HepG2 (cell line): ENCODE measurements around the gene SPRYD4. TPM values are rescaled to one million over a fixed set of nuclear protein-coding genes. Genes with fewer than 3 reads are reported as not detected.

Source experiments
- ATF5 ChIP-seq: sonication (generic); formaldehyde crosslinking; IDR thresholded peaks from 2 replicates; pipeline ENCODE4 v1.4.0; 2020; ENCODE audit warnings: mild to moderate bottlenecking, low read depth, missing genetic modification reagents
- FOXO1 ChIP-seq: sonication (generic); formaldehyde crosslinking; IDR thresholded peaks from 2 replicates; pipeline ENCODE4 v1.4.0; 2020; ENCODE audit warnings: missing genetic modification reagents
- HIVEP1 ChIP-seq: sonication (generic); formaldehyde crosslinking; IDR thresholded peaks from 2 replicates; pipeline ENCODE4 v1.4.0; 2020; ENCODE audit warnings: mild to moderate bottlenecking, missing genetic modification reagents
- HMG20A ChIP-seq: IDR thresholded peaks from 2 replicates; pipeline ENCODE4 v1.6.1; 2016; ENCODE audit warnings: borderline replicate concordance
- IKZF1 ChIP-seq: fragments of 450-650 bp; IDR thresholded peaks from 2 replicates; pipeline ENCODE4 v1.7.1; 2016
- JUN ChIP-seq: sonication (generic); formaldehyde crosslinking; IDR thresholded peaks from 2 replicates; pipeline ENCODE4 v1.4.0; 2020; ENCODE audit warnings: mild to moderate bottlenecking, missing genetic modification reagents
- MED13 ChIP-seq: sonication (generic); formaldehyde crosslinking; IDR thresholded peaks from 2 replicates; pipeline ENCODE4 v1.5.0; 2020; ENCODE audit warnings: missing genetic modification reagents
- NR2F2 ChIP-seq: IDR thresholded peaks from 2 replicates; pipeline ENCODE4 v1.6.1; 2012; ENCODE audit warnings: low read depth, inconsistent platforms, borderline replicate concordance
- PAX8 ChIP-seq: sonication (generic); formaldehyde crosslinking; IDR thresholded peaks from 2 replicates; pipeline ENCODE4 v1.8.0; 2022; ENCODE audit warnings: mild to moderate bottlenecking, missing genetic modification reagents, borderline replicate concordance
- PITX1 ChIP-seq: sonication (generic); formaldehyde crosslinking; IDR thresholded peaks from 2 replicates; pipeline ENCODE4 v1.5.1; 2020; ENCODE audit warnings: mild to moderate bottlenecking, missing genetic modification reagents
- RELA ChIP-seq: sonication (generic); formaldehyde crosslinking; IDR thresholded peaks from 2 replicates; pipeline ENCODE4 v1.4.0; 2020; ENCODE audit warnings: missing genetic modification reagents
- SUZ12 ChIP-seq: fragments of 150-350 bp; IDR thresholded peaks from 2 replicates; pipeline ENCODE4 v1.6.1; 2014; ENCODE audit warnings: low read depth, low read length
- TBX3 ChIP-seq: fragments of 450-650 bp; IDR thresholded peaks from 2 replicates; pipeline ENCODE4 v1.6.1; 2017; ENCODE audit warnings: antibody characterized with exemption, mild to moderate bottlenecking, inconsistent platforms, borderline replicate concordance
- ZBTB39 ChIP-seq: sonication (generic); formaldehyde crosslinking; IDR thresholded peaks from 2 replicates; pipeline ENCODE4 v1.5.0; 2020; ENCODE audit warnings: missing genetic modification reagents
- ZNF225 ChIP-seq: sonication (generic); formaldehyde crosslinking; IDR thresholded peaks from 2 replicates; pipeline ENCODE4 v1.4.0; 2020; ENCODE audit warnings: mild to moderate bottlenecking, missing genetic modification reagents
- ZNF234 ChIP-seq: sonication (generic); formaldehyde crosslinking; conservative IDR thresholded peaks from 2 replicates; pipeline ENCODE4 v1.5.1; 2020; ENCODE audit warnings: mild to moderate bottlenecking, missing genetic modification reagents
- ZNF333 ChIP-seq: sonication (generic); formaldehyde crosslinking; IDR thresholded peaks from 2 replicates; pipeline ENCODE4 v1.4.0; 2020; ENCODE audit warnings: mild to moderate bottlenecking, missing genetic modification reagents, borderline replicate concordance
- ZNF33B ChIP-seq: sonication (generic); formaldehyde crosslinking; IDR thresholded peaks from 2 replicates; pipeline ENCODE4 v1.5.1; 2020; ENCODE audit warnings: mild to moderate bottlenecking, missing genetic modification reagents
- ZNF34 ChIP-seq: sonication (generic); formaldehyde crosslinking; IDR thresholded peaks from 2 replicates; pipeline ENCODE4 v1.4.0; 2020; ENCODE audit warnings: mild to moderate bottlenecking, missing genetic modification reagents, borderline replicate concordance
- ZNF354B ChIP-seq: sonication (generic); formaldehyde crosslinking; IDR thresholded peaks from 2 replicates; pipeline ENCODE4 v1.8.0; 2022; ENCODE audit warnings: mild to moderate bottlenecking, missing genetic modification reagents
- ZNF484 ChIP-seq: sonication (generic); formaldehyde crosslinking; IDR thresholded peaks from 2 replicates; pipeline ENCODE4 v1.5.1; 2020; ENCODE audit warnings: mild to moderate bottlenecking, low read depth, missing genetic modification reagents, borderline replicate concordance
- ZNF557 ChIP-seq: sonication (generic); formaldehyde crosslinking; IDR thresholded peaks from 2 replicates; pipeline ENCODE4 v1.4.0; 2020; ENCODE audit warnings: missing genetic modification reagents
- ZNF577 ChIP-seq: sonication (generic); formaldehyde crosslinking; IDR thresholded peaks from 2 replicates; pipeline ENCODE4 v1.4.0; 2020; ENCODE audit warnings: mild to moderate bottlenecking, low read depth, missing genetic modification reagents, borderline replicate concordance
- ZNF615 ChIP-seq: sonication (generic); formaldehyde crosslinking; IDR thresholded peaks from 2 replicates; pipeline ENCODE4 v1.5.0; 2020; ENCODE audit warnings: mild to moderate bottlenecking, missing genetic modification reagents, borderline replicate concordance
- ZNF672 ChIP-seq: sonication (generic); formaldehyde crosslinking; IDR thresholded peaks from 2 replicates; pipeline ENCODE4 v1.8.1; 2022; ENCODE audit warnings: missing genetic modification reagents
- ZNF775 ChIP-seq: sonication (generic); formaldehyde crosslinking; IDR thresholded peaks from 2 replicates; pipeline ENCODE4 v1.4.0; 2020; ENCODE audit warnings: missing genetic modification reagents, mild to moderate bottlenecking, moderate library complexity, borderline replicate concordance
- ZNF782 ChIP-seq: sonication (generic); formaldehyde crosslinking; IDR thresholded peaks from 2 replicates; pipeline ENCODE4 v1.4.0; 2020; ENCODE audit warnings: missing genetic modification reagents, mild to moderate bottlenecking, borderline replicate concordance
- ZNF879 ChIP-seq: sonication (generic); formaldehyde crosslinking; IDR thresholded peaks from 2 replicates; pipeline ENCODE4 v1.8.1; 2023; ENCODE audit warnings: missing genetic modification reagents
- polyA plus RNA-seq, 8 experiments: library from polyadenylated mRNA; depleted of rRNA in 3 of 8; stranded (reverse) in 7 of 8; unstranded in 1 of 8; fragments of >200 nt; fragmentation: Illumina TruSeq in 4 of 8; extraction: Trizol in 4 of 8; gene quantifications; 2 replicates each; pipeline versions ENCODE4 v1.2.1 to v1.2.3, GENCODE V29; 2011 to 2016; ENCODE audit warnings: low read depth in 4 of 8, missing spikeins in 1 of 8, mixed read lengths in 1 of 8; ENCODE audit not compliant: insufficient read depth in 1 of 8
- total RNA-seq, 5 experiments: library from RNA; depleted of rRNA; stranded (reverse); fragments of >200 nt; fragmentation: Illumina TruSeq; extraction: Trizol; gene quantifications; 2 replicates each; pipeline ENCODE4 v1.2.3, GENCODE V29; 2016; ENCODE audit warnings: low read depth in 1 of 5
- TF ChIP-seq, protein P1 (sequence below): IDR thresholded peaks from 2 replicates; pipeline ENCODE4 v1.6.1; 2016; ENCODE audit warnings: mild to moderate bottlenecking, missing biosample characterization, missing genetic modification reagents

SPRYD4 gene
- total and polyA plus RNA-seq, 2 of the 13 experiments (the other 11 are each of a cell fraction or from before 2014, with no cell fraction given), result 3.9 to 4.5 TPM

- peak; percentile 91 for TF ChIP-seq ZNF879 (CRISPR knock-in tag)
- no peak for TF ChIP-seq ZNF34 (CRISPR knock-in tag)
- peak; percentile 83 for TF ChIP-seq ATF5 (CRISPR knock-in tag)
- no peak for TF ChIP-seq FOXO1
- no peak for TF ChIP-seq SUZ12
- TF ChIP-seq ZNF672 (CRISPR knock-in tag), result no peak
- TF ChIP-seq PITX1 (CRISPR knock-in tag), result no peak
- TF ChIP-seq, protein P1, sequence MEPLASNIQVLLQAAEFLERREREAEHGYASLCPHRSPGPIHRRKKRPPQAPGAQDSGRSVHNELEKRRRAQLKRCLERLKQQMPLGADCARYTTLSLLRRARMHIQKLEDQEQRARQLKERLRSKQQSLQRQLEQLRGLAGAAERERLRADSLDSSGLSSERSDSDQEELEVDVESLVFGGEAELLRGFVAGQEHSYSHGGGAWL (CRISPR knock-in tag), result peak; percentile 99
- no peak for TF ChIP-seq TBX3
- no peak for TF ChIP-seq ZNF577 (CRISPR knock-in tag)
- no peak for TF ChIP-seq ZNF234
- no peak for TF ChIP-seq ZNF615 (CRISPR knock-in tag)
- TF ChIP-seq ZNF782, result peak; percentile 93
- TF ChIP-seq HIVEP1 (CRISPR knock-in tag), result peak; percentile 93
- no peak for TF ChIP-seq NR2F2
- TF ChIP-seq JUN, result 0 out of 2 replicates have a peak, but pooled peaks have one; percentile 27
- peak; percentile 82; the same call in 1 of the 2 replicates for TF ChIP-seq ZNF225 (CRISPR knock-in tag)
- no peak for TF ChIP-seq HMG20A
- peak; percentile 33; the same call in 1 of the 2 replicates for TF ChIP-seq ZBTB39
- TF ChIP-seq ZNF333 (CRISPR knock-in tag), result peak; percentile 78; the same call in 1 of the 2 replicates
- TF ChIP-seq ZNF775 (CRISPR knock-in tag), result no peak
- no peak for TF ChIP-seq ZNF354B (CRISPR knock-in tag)
- TF ChIP-seq ZNF557, result peak; percentile 99
- peak; percentile 92 for TF ChIP-seq MED13
- no peak for TF ChIP-seq IKZF1
- no peak for TF ChIP-seq ZNF484 (CRISPR knock-in tag)
- TF ChIP-seq PAX8 (CRISPR knock-in tag), result 0 out of 2 replicates have a peak, but pooled peaks have one; percentile 58
- no peak for TF ChIP-seq RELA (CRISPR knock-in tag)
- peak; percentile 95 for TF ChIP-seq ZNF33B
Observed at GRCh38 chr12:56488041-56488955, 19.9 kb downstream of the SPRYD4 start, which contains the start of gene GLS2 (continued).
